Loucy (cell line): ENCODE data around the gene HADHB.

ENCODE experiments used
- H2AFZ ChIP-seq: fragments of 200-600 bp; sonication (generic); 2 replicates; pipeline ENCODE4 v1.6.0; 2016; ENCODE audit warnings: antibody characterized with exemption, mild to moderate bottlenecking, low read length, moderate library complexity
- H3F3A ChIP-seq: fragments of 200-600 bp; 2 replicates; pipeline ENCODE4 v1.6.0; 2016; ENCODE audit warnings: antibody characterized with exemption, low read depth, mild to moderate bottlenecking
- H3K27me3 ChIP-seq: fragments of 200-600 bp; sonication (generic); 2 replicates; pipeline ENCODE4 v1.6.1; 2014; ENCODE audit warnings: low read length, mild to moderate bottlenecking; ENCODE audit not compliant: insufficient read depth, poor library complexity, severe bottlenecking
- H3K36me3 ChIP-seq: fragments of 200-600 bp; sonication (generic); 2 replicates; pipeline ENCODE4 v1.6.1; 2016; ENCODE audit warnings: low read length; ENCODE audit not compliant: insufficient read depth
- H3K4me1 ChIP-seq: fragments of 200-600 bp; sonication (generic); 2 replicates; pipeline ENCODE4 v1.5.1; 2014; ENCODE audit warnings: low read length, mild to moderate bottlenecking; ENCODE audit not compliant: insufficient read depth, poor library complexity, severe bottlenecking
- H3K4me2 ChIP-seq: fragments of 200-600 bp; sonication (generic); 2 replicates; pipeline ENCODE4 v1.6.0; 2014; ENCODE audit warnings: antibody characterized with exemption, low read length, low read depth, mild to moderate bottlenecking; ENCODE audit not compliant: poor library complexity, severe bottlenecking
- H3K4me3 ChIP-seq: fragments of 200-600 bp; sonication (generic); 2 replicates; pipeline ENCODE4 v1.5.1; 2014; ENCODE audit warnings: low read length, mild to moderate bottlenecking, mixed read lengths; ENCODE audit not compliant: poor library complexity, severe bottlenecking
- H3K79me2 ChIP-seq: fragments of 200-600 bp; sonication (generic); 2 replicates; pipeline ENCODE4 v1.6.1; 2014; ENCODE audit warnings: low read length; ENCODE audit not compliant: insufficient read depth
- H3K9ac ChIP-seq: fragments of 200-600 bp; sonication (generic); 2 replicates; pipeline ENCODE4 v1.6.0; 2014; ENCODE audit warnings: mild to moderate bottlenecking, low read depth, low read length, moderate library complexity; ENCODE audit not compliant: poor library complexity, severe bottlenecking
- H3K9me2 ChIP-seq: fragments of 200-600 bp; sonication (generic); replicated peaks from 2 replicates; pipeline ENCODE4 v1.6.1; 2016; ENCODE audit warnings: low read depth, low read length, mixed read lengths
- H3K9me3 ChIP-seq: fragments of 200-600 bp; sonication (generic); 2 replicates; pipeline ENCODE4 v1.6.1; 2014; ENCODE audit warnings: mild to moderate bottlenecking, antibody characterized with exemption, low read length, low read depth; ENCODE audit not compliant: insufficient read depth
- H4K20me1 ChIP-seq: fragments of 200-600 bp; sonication (generic); 2 replicates; pipeline ENCODE4 v1.6.0; 2014; ENCODE audit warnings: antibody characterized with exemption, low read length, mild to moderate bottlenecking; ENCODE audit not compliant: insufficient read depth, poor library complexity, severe bottlenecking
- EZH2phosphoT487 ChIP-seq: fragments of 200-600 bp; IDR thresholded peaks from 2 replicates; pipeline ENCODE4 v1.6.1; 2018; ENCODE audit warnings: antibody characterized with exemption, mild to moderate bottlenecking, moderate library complexity, borderline replicate concordance
- TF ChIP-seq, protein P1 (sequence below): fragments of 200-600 bp; sonication (generic); conservative IDR thresholded peaks from 2 replicates; pipeline ENCODE4 v1.5.1; 2014; ENCODE audit warnings: mild to moderate bottlenecking, antibody characterized with exemption, low read length

HADHB gene

GRCh38 chr2:26281226-26281625, 36.5 kb downstream of the HADHB start:
- Histone ChIP-seq H3K9me2 (no peaks in the 10 kb centered on the region), H4K20me1 (no peaks in the 10 kb centered on the region), H3K4me2 (no peak overlapping the region), H3K79me2 (no peaks in the 10 kb centered on the region), H3K4me3 (no peak overlapping the region), H3K9ac (no peak overlapping the region), H3K4me1 (no peaks in the 10 kb centered on the region), H3K9me3 (no peaks in the 10 kb centered on the region), H3K27me3 (no peaks in the 10 kb centered on the region), H3K36me3 (peaks cover 86% of the 10 kb centered on the region), H3F3A (no peaks in the 10 kb centered on the region), H2AFZ (no peak overlapping the region)
- TF ChIP-seq, protein P1, sequence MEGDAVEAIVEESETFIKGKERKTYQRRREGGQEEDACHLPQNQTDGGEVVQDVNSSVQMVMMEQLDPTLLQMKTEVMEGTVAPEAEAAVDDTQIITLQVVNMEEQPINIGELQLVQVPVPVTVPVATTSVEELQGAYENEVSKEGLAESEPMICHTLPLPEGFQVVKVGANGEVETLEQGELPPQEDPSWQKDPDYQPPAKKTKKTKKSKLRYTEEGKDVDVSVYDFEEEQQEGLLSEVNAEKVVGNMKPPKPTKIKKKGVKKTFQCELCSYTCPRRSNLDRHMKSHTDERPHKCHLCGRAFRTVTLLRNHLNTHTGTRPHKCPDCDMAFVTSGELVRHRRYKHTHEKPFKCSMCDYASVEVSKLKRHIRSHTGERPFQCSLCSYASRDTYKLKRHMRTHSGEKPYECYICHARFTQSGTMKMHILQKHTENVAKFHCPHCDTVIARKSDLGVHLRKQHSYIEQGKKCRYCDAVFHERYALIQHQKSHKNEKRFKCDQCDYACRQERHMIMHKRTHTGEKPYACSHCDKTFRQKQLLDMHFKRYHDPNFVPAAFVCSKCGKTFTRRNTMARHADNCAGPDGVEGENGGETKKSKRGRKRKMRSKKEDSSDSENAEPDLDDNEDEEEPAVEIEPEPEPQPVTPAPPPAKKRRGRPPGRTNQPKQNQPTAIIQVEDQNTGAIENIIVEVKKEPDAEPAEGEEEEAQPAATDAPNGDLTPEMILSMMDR, result no peak
- TF ChIP-seq EZH2phosphoT487, result no peak

DNA sequence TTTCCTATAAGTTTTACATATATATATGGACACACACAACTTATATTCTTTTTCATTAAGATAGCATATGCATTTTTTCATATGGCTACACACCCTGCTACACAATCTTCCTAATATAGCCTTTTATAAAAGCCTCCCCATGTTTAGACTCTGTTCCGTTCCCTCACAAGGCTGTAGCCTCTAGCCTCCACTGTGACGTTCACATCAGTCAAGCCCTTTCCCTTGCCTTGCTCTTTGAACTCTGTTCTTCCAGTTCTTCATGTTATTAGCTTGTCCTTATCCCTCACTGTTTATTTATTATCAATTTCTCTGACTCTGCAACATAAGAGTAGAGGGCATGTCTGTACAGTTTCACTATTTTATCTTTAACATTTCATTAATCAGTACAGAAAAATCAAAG, 38.9 kb downstream of the HADHB start:
- Histone ChIP-seq H3K4me3 (no peak overlapping the region), H2AFZ (no peak overlapping the region), H3K79me2 (no peaks in the 10 kb centered on the region), H3F3A (no peaks in the 10 kb centered on the region), H4K20me1 (no peaks in the 10 kb centered on the region), H3K9ac (no peak overlapping the region), H3K9me2 (no peaks in the 10 kb centered on the region), H3K27me3 (no peaks in the 10 kb centered on the region), H3K36me3 (peaks cover 75% of the 10 kb centered on the region), H3K9me3 (no peaks in the 10 kb centered on the region), H3K4me2 (no peak overlapping the region), H3K4me1 (no peaks in the 10 kb centered on the region)
- TF ChIP-seq EZH2phosphoT487, result no peak
- TF ChIP-seq, protein P1, result no peak

- Histone ChIP-seq H3K27me3 (no peaks in the 10 kb centered on the region), H2AFZ (no peak overlapping the region), H3K4me2 (no peak overlapping the region), H3K36me3 (peaks cover 70% of the 10 kb centered on the region), H3F3A (no peaks in the 10 kb centered on the region), H3K9me3 (no peaks in the 10 kb centered on the region), H3K4me1 (no peaks in the 10 kb centered on the region), H4K20me1 (no peaks in the 10 kb centered on the region), H3K9me2 (no peaks in the 10 kb centered on the region), H3K9ac (no peak overlapping the region), H3K4me3 (no peak overlapping the region), H3K79me2 (no peaks in the 10 kb centered on the region)
- TF ChIP-seq EZH2phosphoT487, result no peak
- TF ChIP-seq, protein P1, result no peak
Observed at GRCh38 chr2:26284132-26284531, 39.4 kb downstream of the HADHB start.
